HG03103 (cell line): ENCODE results near the gene DPEP3.
"Not testable (repeated sequence)": the region's sequence is repeated elsewhere in the genome, so short reads cannot be mapped to it uniquely, and the experiment has no call there.

Experiments
- ATAC-seq: cut with Tn5 transposase; IDR thresholded peaks from one replicate; pipeline ENCODE4 v1.9.1; 2021; ENCODE audit warnings: low read depth; ENCODE audit not compliant: unreplicated experiment

The DPEP3 gene, protein sequence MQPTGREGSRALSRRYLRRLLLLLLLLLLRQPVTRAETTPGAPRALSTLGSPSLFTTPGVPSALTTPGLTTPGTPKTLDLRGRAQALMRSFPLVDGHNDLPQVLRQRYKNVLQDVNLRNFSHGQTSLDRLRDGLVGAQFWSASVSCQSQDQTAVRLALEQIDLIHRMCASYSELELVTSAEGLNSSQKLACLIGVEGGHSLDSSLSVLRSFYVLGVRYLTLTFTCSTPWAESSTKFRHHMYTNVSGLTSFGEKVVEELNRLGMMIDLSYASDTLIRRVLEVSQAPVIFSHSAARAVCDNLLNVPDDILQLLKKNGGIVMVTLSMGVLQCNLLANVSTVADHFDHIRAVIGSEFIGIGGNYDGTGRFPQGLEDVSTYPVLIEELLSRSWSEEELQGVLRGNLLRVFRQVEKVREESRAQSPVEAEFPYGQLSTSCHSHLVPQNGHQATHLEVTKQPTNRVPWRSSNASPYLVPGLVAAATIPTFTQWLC

DNA sequence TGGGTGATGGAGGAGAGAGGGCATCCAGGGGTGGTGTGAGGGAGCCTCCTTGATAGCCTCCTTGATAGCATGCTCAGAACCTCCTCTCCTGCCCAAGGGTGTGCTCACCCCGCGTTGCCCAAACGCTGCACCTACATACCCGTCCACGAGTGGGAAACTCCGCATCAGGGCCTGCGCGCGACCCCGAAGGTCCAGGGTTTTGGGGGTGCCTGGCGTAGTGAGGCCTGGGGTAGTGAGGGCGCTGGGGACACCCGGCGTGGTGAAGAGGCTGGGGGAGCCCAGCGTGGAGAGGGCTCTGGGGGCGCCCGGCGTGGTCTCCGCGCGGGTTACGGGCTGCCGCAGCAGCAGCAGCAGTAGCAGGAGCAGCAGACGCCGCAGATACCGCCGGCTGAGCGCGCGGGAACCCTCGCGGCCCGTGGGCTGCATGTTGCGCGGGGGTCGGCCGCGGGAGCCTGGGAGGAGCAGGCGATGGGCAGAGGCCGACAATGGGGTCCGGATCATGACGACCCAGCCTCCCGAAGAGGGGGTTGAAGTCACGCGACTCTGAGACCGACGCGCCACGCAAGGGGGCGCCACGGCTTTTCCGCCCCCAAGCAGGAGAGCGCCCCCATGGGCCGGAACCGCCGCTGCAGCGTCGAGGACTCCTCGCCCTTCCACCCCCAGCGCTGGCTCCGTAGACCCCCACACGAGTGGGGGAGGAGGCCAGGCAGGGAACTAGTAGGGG, at the start of gene DPEP3:
Gene DPEP3, minus strand, starts transcription at position 545 of the 724 bp plus-strand sequence. Its CDS starts 119 bp downstream, at position 426.
- ATAC-seq = no peak

DNA sequence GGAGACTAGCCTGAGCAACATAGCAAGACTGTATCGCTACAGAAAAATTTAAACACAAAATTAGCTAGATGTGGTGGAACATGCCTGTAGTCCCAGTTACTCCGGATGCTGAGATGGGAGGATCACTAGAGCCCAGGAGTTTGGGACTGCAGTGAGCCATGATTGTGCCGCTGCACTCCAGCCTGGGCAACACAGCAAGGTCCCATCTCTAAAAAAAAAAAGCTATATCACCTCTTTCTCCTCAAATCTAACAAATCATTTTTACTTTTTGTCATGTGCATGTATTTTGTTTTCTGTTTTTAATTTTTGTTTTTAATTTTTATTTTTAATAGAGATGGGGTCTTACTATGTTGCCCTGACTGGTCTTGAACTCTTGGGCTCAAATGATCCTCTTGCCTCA, 48.7 kb upstream of the DPEP3 start:
- no peak for ATAC-seq

DNA sequence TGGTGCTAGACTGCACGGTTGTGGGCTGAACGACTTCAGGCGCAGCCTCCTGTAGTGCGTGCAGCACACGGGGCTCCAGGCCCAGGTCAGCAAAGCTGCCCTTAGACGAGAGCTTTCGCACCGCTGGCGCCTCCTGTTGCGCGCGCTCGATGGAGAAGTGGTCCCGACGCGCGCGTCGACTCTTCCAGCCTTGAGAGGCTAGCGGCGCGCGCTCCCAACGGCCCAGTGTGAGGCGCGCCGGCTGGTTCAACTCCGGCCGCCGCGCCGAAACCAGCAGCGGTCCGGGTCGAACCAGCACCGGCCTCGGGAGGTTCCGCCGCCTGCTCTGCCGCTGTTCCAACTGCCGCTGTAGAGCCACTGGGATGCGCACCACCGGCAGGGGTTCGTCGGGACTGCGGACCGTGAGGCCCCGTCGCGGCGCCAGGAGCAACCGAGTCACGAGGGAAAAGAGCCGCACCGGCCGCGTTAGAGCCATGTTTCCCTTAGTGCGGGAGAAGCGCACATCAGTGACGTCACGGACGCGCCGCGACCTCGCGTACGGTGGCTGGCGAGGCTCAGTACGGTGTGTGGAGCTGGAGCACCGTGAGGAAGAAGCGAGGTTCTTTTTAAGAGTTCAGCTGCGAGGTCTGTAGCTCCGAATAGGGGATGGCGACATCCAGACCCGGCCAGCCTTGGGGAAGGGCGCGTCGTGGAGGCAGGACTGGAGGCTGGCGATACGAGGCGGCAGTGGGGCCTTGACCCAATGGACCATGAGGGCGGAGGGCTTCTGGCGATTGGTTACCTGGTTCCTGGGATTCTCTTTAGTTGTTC, 42.6 kb upstream of the DPEP3 start, which contains the start of the genes DDX28 and DUS2:
Gene DDX28, minus strand, starts transcription at position 505 of the 810 bp plus-strand sequence. Its CDS starts 30 bp downstream, at position 475.
Gene DUS2, plus strand, starts transcription at position 557 of the 810 bp plus-strand sequence. CDS start 14,740 bp downstream, outside the sequence.
- peak; percentile 67 for ATAC-seq

DNA sequence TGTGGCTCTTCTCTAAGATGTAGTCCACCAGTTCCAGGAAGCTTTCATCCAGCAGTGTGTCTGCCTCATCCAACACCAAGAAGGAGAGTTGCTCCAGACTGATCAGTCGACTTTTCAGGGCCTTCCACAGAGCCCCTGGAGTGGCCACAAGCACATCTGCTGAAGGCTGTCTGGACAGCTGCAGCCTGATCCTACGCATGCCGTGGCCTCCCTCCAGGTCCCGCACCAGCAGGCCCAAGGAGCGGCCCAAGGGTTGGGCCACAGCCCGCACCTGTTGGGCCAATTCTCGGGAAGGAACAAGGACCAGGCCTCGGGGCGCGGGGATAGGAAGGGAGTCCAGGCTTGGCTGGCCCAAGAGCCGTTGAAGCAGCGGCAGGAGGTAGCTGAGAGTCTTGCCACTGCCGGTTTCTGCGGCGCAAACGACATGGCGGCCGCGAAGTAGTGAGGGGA, 42.0 kb upstream of the DPEP3 start:
- no peak for ATAC-seq

DNA sequence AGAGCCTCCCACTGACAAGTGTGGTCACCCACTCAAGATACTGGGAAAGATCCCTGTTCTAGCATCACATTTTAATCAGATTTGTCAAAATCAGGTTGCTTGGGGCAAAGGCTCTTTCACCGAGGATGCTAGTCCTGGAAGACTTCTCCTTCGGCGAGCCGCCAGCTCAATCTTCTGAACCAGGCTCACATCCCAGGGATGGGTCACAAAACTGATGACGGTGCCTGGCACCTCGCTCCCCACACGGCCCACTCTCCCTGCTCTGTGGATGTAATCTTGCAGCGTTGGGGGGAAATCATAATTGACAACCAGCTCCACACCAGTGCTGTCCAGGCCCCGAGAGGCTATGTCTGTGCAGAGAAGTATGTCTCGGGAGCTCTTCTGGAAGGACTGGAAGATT, 41.2 kb upstream of the DPEP3 start:
- ATAC-seq = no peak

DNA sequence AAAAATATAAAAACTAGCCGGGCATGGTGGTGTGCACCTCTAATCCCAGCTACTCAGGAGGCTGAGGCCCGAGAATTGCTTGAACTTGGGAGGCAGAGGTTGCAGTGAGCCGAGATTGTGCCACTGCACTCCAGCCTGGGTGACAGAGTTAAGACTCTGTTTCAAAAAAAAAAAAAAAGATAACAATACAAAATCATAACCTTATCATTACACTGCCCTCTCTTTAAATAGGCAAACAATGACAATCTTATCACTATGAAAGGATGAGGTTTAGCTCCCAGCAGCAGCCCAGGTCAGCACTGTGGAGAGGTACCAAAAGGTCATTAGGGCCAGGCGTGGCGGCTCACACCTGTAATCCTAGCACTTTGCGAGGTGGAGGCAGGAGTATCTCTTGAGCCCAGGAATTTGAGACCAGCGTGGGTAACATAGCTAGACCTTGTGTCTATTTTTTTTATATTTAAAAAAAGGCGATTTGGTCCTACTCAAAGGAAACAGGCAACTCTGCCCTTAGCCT, 38.9 kb upstream of the DPEP3 start:
- no peak for ATAC-seq

DNA sequence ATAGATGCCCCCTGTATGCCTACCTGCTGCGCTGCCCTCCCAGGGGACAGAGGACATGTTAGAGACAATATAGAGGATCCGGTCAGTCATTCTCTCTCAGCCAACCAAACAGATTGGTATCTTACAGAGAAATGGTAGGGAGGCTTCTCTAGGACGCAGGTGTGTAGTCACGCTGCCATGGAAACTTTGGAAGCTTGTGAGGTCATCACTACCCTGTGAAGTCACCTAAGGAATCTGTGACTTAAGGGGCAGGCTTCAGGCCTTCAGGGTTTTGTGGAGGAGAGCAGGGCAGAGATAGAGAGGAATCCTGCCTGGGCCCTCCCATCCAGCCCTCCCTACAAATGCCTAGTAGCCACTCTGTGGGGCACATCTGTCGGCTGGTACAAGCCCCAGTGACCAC, 35.4 kb upstream of the DPEP3 start, which contains the start of gene DPEP2NB:
Gene DPEP2NB, minus strand, starts transcription at position 231 of the 400 bp plus-strand sequence. Its CDS starts 141 bp downstream, at position 90.
- ATAC-seq = no peak

DNA sequence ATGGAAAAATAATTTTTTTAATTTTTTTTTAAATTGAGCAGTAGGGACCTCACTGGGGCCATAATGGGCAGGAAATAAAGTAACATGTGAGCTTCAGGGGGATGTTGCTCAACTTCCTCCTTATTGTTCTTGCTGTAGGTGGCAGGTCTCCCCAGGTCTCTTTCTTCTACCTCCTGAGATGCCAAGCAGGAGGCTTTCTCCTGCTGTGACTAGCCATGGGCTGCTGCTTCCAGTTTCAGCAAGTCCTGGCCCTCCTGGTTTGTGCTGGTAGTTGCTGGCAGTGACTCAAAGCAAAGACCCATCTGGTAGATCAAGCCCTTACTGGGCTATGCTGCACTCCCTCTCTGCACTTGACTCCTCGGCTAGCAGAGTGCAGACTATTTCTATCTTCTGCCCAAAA, 33.1 kb upstream of the DPEP3 start:
- ATAC-seq = no peak

DNA sequence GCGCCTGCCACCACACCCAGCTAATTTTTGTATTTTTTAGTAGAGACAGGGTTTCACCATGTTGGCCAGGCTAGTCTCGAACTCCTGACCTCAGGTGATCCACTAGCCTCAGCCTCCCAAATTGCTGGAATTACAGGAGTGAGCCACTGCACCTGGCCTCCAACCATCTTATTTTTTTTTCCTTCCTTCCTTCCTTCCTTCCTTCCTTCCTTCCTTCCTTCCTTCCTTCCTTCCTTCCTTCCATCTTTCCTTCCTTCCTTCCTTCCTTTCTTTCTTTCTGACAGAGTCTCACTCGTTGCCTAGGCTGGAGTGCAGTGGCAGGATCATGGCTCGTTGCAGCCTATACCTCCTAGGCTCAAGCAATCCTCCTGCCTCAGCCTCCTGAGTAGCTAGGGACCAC, 29.6 kb upstream of the DPEP3 start:
- not testable (repeated sequence) for ATAC-seq

DNA sequence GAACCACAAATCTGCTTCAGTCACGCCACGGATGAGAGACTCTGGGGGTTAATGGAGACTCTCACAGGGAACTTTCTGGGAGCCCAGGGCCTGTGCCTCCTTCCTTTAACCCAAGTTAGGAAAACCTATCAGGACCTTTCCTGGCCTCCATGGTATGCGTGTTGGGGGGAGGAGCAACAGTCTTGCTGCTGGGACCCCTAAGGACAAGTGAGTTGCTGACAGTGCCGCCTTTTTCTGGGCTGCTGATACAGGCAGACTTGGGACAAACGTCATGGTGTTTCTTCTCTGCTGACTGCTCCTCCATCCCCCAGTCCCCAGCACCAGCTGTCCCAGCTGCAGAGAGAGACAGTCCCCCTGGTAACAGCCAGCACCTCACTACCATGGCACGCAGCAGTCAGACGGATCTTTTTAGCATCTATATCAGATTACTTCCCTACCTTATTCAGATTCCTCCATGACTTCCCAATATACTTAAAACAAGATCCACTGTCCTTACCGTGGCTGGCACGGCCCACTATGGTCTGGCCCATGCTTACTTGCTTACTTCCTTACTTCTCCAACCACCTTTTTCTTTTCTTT, 28.9 kb upstream of the DPEP3 start:
- no peak for ATAC-seq

DNA sequence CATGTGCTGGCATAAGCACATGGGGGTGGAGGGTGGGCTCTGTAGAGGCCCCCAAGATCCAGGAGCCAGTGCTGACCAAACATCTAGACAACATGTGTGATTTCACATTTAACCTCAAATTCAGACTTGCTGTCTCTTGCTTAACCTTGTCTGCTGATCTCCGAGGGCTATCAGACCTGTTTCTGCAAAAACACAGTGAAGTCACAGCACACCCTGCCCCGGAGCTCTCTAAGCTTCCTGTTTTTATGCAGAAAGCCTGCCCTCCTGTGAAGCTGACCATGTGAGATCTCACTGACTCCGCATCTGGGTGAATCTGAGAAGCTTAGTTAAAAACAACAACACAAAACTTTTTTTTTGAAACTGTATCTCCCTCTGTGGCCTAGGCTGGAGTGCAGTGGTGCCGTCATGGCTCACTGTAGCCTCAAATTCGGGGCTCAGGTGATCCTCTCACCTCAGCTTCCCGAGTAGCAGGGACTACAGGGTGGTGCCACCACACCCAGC, 25.5 kb upstream of the DPEP3 start:
- ATAC-seq = no peak

DNA sequence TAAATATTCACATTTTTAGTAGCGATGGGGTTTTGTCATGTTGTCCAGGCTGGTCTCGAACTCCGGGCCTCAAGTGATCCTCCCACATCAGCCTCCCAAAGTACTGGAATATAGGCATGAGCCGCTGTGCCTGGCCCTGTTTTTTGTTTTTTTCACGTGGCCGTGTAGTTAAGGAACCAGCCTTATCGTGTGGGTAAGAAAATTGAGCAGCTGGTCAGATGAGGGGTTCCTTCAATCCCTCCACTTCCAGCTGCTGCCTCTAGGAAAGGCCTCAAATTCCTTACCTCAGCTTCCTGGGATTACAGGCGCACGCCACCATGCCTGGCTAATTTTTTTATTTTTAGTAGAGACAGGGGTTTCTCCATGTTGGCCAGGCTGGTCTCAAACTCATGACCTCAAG, 24.9 kb upstream of the DPEP3 start:
- no peak for ATAC-seq

DNA sequence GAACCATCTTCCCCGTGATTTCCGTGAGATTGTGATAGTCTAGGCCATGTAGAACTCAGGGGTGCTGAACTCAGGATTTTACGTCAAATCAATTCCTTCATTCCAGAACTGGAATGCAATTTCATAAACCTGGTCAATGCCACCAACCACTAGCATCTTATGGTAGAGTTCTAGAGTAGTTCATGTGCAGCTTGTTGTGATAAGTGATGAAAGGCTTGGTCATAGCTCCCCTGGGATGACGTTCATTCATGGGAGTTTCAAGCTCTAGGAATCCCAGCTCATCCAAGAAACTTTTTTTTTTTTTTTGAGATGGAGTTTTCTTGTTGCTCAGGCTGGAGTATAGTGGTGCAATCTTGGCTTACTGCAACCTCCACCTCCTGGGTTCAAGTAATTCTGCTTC, 22.7 kb upstream of the DPEP3 start:
- ATAC-seq = no peak

DNA sequence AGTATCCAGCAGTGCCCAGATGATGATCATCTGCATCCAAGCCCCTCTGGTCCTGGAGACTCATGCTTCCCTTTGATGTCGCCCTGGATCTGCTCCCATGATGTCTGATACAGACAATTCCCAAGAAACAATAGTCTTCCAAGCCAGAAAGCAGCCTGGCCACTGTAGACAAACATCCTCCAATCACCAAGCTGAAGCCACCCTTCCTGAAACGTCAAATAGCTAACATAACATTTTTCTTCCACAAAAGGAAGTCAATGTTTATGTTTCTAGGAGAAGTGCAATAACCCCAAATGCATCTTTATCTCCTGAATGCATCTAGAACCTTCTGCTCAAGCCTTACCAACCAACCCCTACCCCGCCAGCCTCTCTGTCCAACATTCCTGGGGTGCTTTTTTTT, 20.2 kb upstream of the DPEP3 start:
- ATAC-seq = no peak

DNA sequence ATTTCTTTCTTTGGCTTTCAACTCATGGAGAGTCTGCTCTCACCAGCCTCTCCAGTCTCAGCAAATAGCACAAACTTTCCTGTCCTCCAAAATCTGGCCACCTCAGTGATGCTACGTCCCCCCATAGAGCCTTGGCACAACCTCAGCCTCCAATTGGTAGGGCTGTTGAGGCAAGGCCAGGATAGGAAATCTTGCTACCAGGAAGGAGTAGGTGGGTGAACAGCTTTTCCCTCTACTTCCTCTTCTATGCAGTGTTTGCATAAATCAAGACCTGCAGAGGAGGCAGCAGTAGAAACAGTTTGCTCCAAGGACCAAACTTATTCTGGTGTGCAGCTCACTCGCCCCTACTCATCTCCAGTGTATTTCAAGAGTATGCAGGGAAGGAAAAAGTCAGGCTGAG, 19.7 kb upstream of the DPEP3 start:
- ATAC-seq = no peak

DNA sequence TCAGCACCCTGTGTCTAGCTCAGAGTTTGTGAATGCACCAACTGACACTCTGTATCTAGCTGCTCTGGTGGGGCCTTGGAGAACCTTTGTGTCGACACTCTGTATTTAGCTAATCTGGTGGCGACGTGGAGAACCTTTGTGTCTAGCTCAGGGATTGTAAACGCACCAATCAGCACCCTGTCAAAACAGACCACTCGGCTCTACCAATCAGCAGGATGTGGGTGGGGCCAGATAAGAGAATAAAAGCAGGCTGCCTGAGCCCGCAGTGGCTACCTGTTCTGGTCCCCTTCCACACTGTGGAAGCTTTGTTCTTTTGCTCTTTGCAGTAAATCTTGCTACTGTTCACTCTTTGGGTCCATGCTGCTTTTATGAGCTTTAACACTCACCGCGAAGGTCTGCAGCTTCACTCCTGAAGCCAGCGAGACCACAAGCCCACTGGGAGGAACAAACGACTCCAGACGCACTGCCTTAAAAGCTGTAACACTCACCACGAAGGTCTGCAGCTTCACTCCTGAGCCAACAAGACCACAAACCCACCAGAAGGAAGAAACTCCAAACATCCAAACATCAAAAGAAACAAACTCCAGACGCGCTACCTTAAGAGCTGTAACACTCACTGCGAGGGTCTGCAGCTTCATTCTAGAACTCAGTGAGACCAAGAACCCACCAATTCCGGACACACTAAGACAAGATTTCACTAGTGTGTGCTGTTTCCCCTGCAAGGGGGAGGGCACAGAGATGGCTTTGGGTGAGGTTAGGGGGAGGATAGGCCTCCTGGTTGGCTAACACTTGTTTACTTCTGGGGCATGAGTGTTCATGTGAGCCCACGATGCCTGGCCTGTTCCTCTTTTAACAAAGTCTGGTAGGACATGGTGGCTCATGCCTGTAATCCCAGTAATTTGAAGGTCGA, 18.7 kb upstream of the DPEP3 start, which contains the start of gene DPEP2:
Gene DPEP2, minus strand, starts transcription at position 706 of the 910 bp plus-strand sequence. CDS start 6,272 bp downstream, outside the sequence.
- not testable (repeated sequence) for ATAC-seq

DNA sequence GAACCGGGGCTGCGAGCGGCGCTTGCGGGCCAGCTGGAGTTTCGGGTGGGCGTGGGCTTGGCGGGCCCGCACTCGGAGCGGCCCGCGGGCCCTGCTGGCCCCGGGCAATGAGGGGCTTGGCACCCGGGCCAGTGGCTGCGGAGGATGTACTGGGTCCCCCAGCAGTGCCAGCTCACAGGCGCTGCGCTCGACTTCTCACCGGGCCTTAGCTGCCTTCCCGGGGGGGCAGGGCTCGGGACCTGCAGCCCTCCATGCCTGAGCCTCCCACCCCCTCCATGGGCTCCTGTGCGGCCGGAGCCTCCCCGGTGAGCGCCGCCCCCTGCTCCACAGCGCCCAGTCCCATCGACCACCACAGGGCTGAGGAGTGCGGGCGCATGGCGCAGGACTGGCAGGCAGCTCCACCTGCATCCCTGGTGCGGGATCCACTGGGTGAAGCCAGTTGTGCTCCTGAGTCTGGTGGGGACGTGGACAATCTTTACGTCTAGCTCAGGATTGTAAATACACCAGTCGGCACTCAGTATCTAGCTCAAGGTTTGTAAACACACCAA, 18.0 kb upstream of the DPEP3 start:
- not testable (repeated sequence) for ATAC-seq

DNA sequence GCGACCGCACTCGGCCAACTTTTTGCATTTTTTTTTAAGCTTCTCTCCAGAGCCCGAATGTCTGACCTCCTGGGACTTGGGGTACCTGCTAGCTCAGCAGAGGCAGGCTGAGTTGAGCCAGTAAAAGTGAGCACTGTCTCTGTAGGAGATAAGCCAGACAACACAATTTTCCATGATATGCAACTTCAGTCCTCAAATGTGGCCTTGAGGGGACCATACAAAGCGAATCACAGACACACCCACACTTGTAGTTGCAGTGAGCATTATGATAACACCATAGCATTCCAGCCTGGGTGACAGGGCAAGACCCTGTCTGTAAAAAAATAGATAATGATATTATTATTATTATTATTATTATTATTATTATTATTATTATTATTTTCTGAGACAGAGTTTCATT, 16.4 kb upstream of the DPEP3 start:
- no peak for ATAC-seq
